Caco-2 (cell line): Measurements from ENCODE around the gene BARHL1. TPM values are rescaled to one million over a fixed set of nuclear protein-coding genes. Genes with fewer than 3 reads are reported as not detected.
"Not testable (repeated sequence)": the region's sequence is repeated elsewhere in the genome, so short reads cannot be mapped to it uniquely, and the experiment has no call there.

ENCODE experiments used
- BruUV-seq: library from RNA; stranded (reverse); fragments of 400-500 nt; replicated peaks from 2 replicates; lab custom pipeline; 2021; lab: Mats Ljungman, UMichigan
- CTCF ChIA-PET: fragments of 300-600 bp; sonication (Branson Sonifier 250); formaldehyde crosslinking; loops from one replicate; lab custom pipeline; 2022; ENCODE audit warnings: antibody characterized with exemption; lab: Charles Lee
- POLR2A ChIA-PET: fragments of 300-600 bp; sonication (Branson Sonifier 250); formaldehyde crosslinking; loops from one replicate; lab custom pipeline; 2022; ENCODE audit warnings: antibody characterized with exemption; lab: Charles Lee
- DNase-seq, 2 experiments: peaks; one replicate each; pipeline versions ENCODE4 v3.0.0 to v3.0.0-alpha.2; 2020 to 2022
- H3K27me3 ChIP-seq: replicated peaks from 2 replicates; pipeline ENCODE4 v1.6.0; 2011; ENCODE audit warnings: low read length; ENCODE audit not compliant: control insufficient read depth, insufficient read depth
- H3K36me3 ChIP-seq: 2 replicates; pipeline ENCODE4 v1.5.1; 2011; ENCODE audit warnings: low read length; ENCODE audit not compliant: control insufficient read depth, insufficient read depth
- H3K4me1 ChIP-seq: fragments of 250-450 bp; sonication (Bioruptor Pico); 2 replicates; pipeline ENCODE4 v1.5.1; 2020; ENCODE audit warnings: mild to moderate bottlenecking
- H3K4me3 ChIP-seq: 2 replicates; pipeline ENCODE4 v1.5.1; 2011; ENCODE audit warnings: low read depth, mild to moderate bottlenecking, control low read depth, low read length
- H3K9me3 ChIP-seq: fragments of 250-450 bp; sonication (Bioruptor Pico); 2 replicates; pipeline ENCODE4 v1.5.1; 2020; ENCODE audit warnings: mild to moderate bottlenecking, moderate library complexity
- H3K27ac Mint-ChIP-seq: one replicate; pipeline ENCODE4 v1.8.0; 2022; ENCODE audit warnings: mixed read lengths; ENCODE audit not compliant: unreplicated experiment
- H3K27me3 Mint-ChIP-seq: one replicate; pipeline ENCODE4 v1.8.0; 2022; ENCODE audit warnings: mixed read lengths; ENCODE audit not compliant: insufficient read depth, unreplicated experiment
- H3K36me3 Mint-ChIP-seq: one replicate; pipeline ENCODE4 v1.8.0; 2022; ENCODE audit warnings: mild to moderate bottlenecking, mixed read lengths; ENCODE audit not compliant: insufficient read depth, unreplicated experiment
- H3K4me1 Mint-ChIP-seq: one replicate; pipeline ENCODE4 v1.8.0; 2022; ENCODE audit warnings: low read depth, mixed read lengths; ENCODE audit not compliant: unreplicated experiment
- H3K4me3 Mint-ChIP-seq: one replicate; pipeline ENCODE4 v1.8.0; 2022; ENCODE audit warnings: mild to moderate bottlenecking, moderate library complexity, mixed read lengths; ENCODE audit not compliant: unreplicated experiment
- H3K9me3 Mint-ChIP-seq: one replicate; pipeline ENCODE4 v1.8.0; 2022; ENCODE audit warnings: mixed read lengths; ENCODE audit not compliant: unreplicated experiment
- intact Hi-C: fragments of 100-400 bp; cut with micrococcal nuclease; formaldehyde crosslinking; loops from one replicate; pipeline ENCODE4 v1.10.0; 2022; ENCODE audit not compliant: unreplicated experiment
- total RNA-seq: library from RNA; stranded (reverse); gene quantifications from 2 replicates; pipeline ENCODE4 v1.2.3, GENCODE V29; 2022
- TF ChIP-seq, protein P1 (sequence below), 2 experiments: fragments of 200-600 bp in 1 of 2; IDR thresholded peaks; 1 replicate in 1 of 2; 2 replicates in 1 of 2; pipeline versions ENCODE4 v1.5.1 to v1.8.0; 2011 to 2022; ENCODE audit warnings: antibody characterized with exemption in 1 of 2, control low read depth in 1 of 2, inconsistent platforms in 1 of 2, low read depth in 1 of 2, low read length in 1 of 2, mild to moderate bottlenecking in 1 of 2, moderate library complexity in 1 of 2; ENCODE audit not compliant: insufficient read depth in 1 of 2, severe bottlenecking in 1 of 2, unreplicated experiment in 1 of 2

The BARHL1 gene
- total RNA-seq, 1 experiment from 2014 or later: not detected

- H3K9me3 Mint-ChIP-seq: no peaks in the 10 kb centered on the region
- Histone ChIP-seq H3K9me3 (no peaks in the 10 kb centered on the region), H3K27me3 (no peaks in the 10 kb centered on the region), H3K36me3 (no peaks in the 10 kb centered on the region), H3K4me1 (no peaks in the 10 kb centered on the region), H3K4me3 (no peak overlapping the region)
- intact Hi-C loops: no loop called here
- TF ChIP-seq, protein P1, sequence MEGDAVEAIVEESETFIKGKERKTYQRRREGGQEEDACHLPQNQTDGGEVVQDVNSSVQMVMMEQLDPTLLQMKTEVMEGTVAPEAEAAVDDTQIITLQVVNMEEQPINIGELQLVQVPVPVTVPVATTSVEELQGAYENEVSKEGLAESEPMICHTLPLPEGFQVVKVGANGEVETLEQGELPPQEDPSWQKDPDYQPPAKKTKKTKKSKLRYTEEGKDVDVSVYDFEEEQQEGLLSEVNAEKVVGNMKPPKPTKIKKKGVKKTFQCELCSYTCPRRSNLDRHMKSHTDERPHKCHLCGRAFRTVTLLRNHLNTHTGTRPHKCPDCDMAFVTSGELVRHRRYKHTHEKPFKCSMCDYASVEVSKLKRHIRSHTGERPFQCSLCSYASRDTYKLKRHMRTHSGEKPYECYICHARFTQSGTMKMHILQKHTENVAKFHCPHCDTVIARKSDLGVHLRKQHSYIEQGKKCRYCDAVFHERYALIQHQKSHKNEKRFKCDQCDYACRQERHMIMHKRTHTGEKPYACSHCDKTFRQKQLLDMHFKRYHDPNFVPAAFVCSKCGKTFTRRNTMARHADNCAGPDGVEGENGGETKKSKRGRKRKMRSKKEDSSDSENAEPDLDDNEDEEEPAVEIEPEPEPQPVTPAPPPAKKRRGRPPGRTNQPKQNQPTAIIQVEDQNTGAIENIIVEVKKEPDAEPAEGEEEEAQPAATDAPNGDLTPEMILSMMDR (IDR thresholded peaks at IDR 0.05; ENCODE audit: insufficient read depth in 1 of 2, low read depth in 1 of 2, low read length in 1 of 2, severe bottlenecking in 1 of 2, unreplicated experiment in 1 of 2): no peak
- no peaks in the 10 kb centered on the region for H3K4me1 Mint-ChIP-seq
- no peaks in the 10 kb centered on the region for H3K36me3 Mint-ChIP-seq
- DNase-seq: no peak
- H3K27me3 Mint-ChIP-seq: peaks cover 32% of the 10 kb centered on the region
- no peak overlapping the region for H3K4me3 Mint-ChIP-seq
- no peak overlapping the region for H3K27ac Mint-ChIP-seq
- ChIA-PET POLR2A (no interaction called here), CTCF (interaction anchor here (0.5 to 0.6 kb wide), 2 partner anchors 283 to 657 kb away, joined by 3 to 5 read pairs; no protein-coding TSS in a partner anchor)
- BruUV-seq: no TSS peak
Measured at GRCh38 chr9:132560616-132561202, 21.7 kb upstream of the BARHL1 start.

GRCh38 chr9:132562306-132562573, 20.2 kb upstream of the BARHL1 start:
- Histone ChIP-seq H3K4me1 (no peaks in the 10 kb centered on the region), H3K36me3 (no peaks in the 10 kb centered on the region), H3K4me3 (no peak overlapping the region), H3K27me3 (no peaks in the 10 kb centered on the region), H3K9me3 (no peaks in the 10 kb centered on the region)
- Mint-ChIP-seq H3K27me3 (peaks cover 32% of the 10 kb centered on the region), H3K4me1 (no peaks in the 10 kb centered on the region), H3K36me3 (no peaks in the 10 kb centered on the region), H3K27ac (no peak overlapping the region), H3K4me3 (no peak overlapping the region), H3K9me3 (no peaks in the 10 kb centered on the region)
- TF ChIP-seq, protein P1 (IDR thresholded peaks at IDR 0.05; ENCODE audit: insufficient read depth in 1 of 2, low read depth in 1 of 2, low read length in 1 of 2, severe bottlenecking in 1 of 2, unreplicated experiment in 1 of 2): no peak
- CTCF ChIA-PET: no interaction called here
- intact Hi-C loops: no loop called here
- POLR2A ChIA-PET: no interaction called here
- no peak for DNase-seq
- BruUV-seq: no TSS peak

DNA sequence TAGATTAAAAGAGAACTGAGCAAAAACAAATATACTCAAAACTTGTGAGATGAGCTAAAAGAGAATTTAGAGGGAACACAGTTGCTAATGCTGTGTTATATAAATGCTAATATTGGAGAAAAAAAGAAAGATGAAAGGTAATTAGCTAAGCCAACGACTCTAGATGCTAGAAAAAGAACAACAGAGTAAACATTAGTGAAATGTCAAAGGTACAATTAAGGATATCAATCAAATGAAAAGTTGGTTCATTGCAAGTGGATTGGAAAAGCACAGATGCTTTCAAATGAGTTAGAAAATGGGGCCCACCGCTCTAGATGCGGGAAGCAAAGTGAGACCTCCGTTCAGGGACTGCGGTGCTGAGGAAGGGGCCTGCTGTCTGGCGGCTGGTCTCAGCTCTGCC, 17.9 kb upstream of the BARHL1 start:
- Mint-ChIP-seq H3K27me3 (peaks cover 23% of the 10 kb centered on the region), H3K4me3 (no peak overlapping the region), H3K4me1 (no peaks in the 10 kb centered on the region), H3K9me3 (no peaks in the 10 kb centered on the region), H3K27ac (no peak overlapping the region), H3K36me3 (no peaks in the 10 kb centered on the region)
- Histone ChIP-seq H3K27me3 (no peaks in the 10 kb centered on the region), H3K9me3 (no peaks in the 10 kb centered on the region), H3K4me3 (no peak overlapping the region), H3K4me1 (no peaks in the 10 kb centered on the region), H3K36me3 (no peaks in the 10 kb centered on the region)
- BruUV-seq: no TSS peak
- ChIA-PET CTCF (no interaction called here), POLR2A (no interaction called here)
- TF ChIP-seq, protein P1 (IDR thresholded peaks at IDR 0.05; ENCODE audit: insufficient read depth in 1 of 2, low read depth in 1 of 2, low read length in 1 of 2, severe bottlenecking in 1 of 2, unreplicated experiment in 1 of 2): no peak
- intact Hi-C loops: no loop called here
- DNase-seq: no peak

DNA sequence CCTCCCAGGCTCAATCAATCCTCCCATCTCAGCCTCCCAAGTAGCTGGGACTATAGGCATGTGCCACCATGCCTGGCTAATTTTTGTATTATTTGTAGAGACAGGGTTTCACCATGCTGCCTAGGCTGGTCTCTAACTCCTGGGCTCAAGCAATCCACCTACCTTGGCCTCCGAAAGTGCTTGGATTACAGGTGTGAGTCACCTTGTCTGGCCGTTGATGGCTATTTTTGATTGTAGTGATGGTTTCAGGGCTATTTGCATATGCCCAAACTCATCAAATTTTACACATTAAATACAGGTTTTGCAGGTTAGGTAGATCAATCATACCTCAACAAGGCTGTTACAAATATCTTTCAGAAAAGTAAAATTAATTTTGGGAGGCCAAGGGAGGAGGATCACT, 13.6 kb upstream of the BARHL1 start:
- CTCF ChIA-PET, H3K9me3 Mint-ChIP-seq, H3K27ac Mint-ChIP-seq, intact Hi-C loops, H3K9me3 ChIP-seq, H3K4me1 Mint-ChIP-seq, H3K27me3 ChIP-seq, H3K4me1 ChIP-seq, H3K27me3 Mint-ChIP-seq, H3K4me3 ChIP-seq, H3K36me3 ChIP-seq, BruUV-seq, POLR2A ChIA-PET, H3K4me3 Mint-ChIP-seq, DNase-seq, H3K36me3 Mint-ChIP-seq: not testable (repeated sequence)
